ENCODE data around the gene NBPF1.
"Not testable (repeated sequence)": the region's sequence is repeated elsewhere in the genome, so short reads cannot be mapped to it uniquely, and the experiment has no call there.

DNA sequence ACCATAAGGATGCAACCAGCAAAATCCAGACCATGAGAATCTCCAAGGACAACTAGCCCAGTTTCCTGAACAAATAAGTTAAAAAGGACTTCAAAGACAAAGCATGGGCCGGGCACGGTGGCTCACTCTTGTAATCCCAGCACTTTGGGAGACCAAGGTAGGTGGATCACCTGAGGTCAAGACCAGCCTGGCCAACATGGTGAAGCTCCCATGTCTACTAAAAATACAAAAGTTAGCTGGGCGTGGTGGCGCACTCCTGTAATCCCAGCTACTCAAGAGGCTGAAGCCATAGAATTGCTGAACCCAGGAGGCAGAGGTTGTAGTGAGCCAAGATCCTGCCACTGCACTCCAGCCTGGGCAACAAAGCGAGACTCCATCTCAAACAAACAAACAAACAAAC lies 22.6 kb upstream of the NBPF1 start:
- TF ChIP-seq, protein P1, sequence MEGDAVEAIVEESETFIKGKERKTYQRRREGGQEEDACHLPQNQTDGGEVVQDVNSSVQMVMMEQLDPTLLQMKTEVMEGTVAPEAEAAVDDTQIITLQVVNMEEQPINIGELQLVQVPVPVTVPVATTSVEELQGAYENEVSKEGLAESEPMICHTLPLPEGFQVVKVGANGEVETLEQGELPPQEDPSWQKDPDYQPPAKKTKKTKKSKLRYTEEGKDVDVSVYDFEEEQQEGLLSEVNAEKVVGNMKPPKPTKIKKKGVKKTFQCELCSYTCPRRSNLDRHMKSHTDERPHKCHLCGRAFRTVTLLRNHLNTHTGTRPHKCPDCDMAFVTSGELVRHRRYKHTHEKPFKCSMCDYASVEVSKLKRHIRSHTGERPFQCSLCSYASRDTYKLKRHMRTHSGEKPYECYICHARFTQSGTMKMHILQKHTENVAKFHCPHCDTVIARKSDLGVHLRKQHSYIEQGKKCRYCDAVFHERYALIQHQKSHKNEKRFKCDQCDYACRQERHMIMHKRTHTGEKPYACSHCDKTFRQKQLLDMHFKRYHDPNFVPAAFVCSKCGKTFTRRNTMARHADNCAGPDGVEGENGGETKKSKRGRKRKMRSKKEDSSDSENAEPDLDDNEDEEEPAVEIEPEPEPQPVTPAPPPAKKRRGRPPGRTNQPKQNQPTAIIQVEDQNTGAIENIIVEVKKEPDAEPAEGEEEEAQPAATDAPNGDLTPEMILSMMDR (IDR thresholded peaks at IDR 0.05) = not testable (repeated sequence)
- TF ChIP-seq EZH2 (IDR thresholded peaks at IDR 0.05) = not testable (repeated sequence)

All from neural progenitor cell (in vitro differentiated cells).